H1 (cell line): ENCODE data around the gene KAT5. TPM values are rescaled to one million over a fixed set of nuclear protein-coding genes. Genes with fewer than 3 reads are reported as not detected.

Experiments used
- CTCF ChIA-PET: fragments of 300-600 bp; sonication (Branson Sonifier 250); formaldehyde crosslinking; loops from one replicate; lab custom pipeline; 2021; ENCODE audit not compliant: partially characterized antibody; lab: Charles Lee
- POLR2A ChIA-PET: fragments of 300-600 bp; sonication (Branson Sonifier 250); formaldehyde crosslinking; loops from one replicate; lab custom pipeline; 2021; ENCODE audit warnings: inconsistent platforms; ENCODE audit not compliant: partially characterized antibody; lab: Charles Lee
- DNase-seq, 2 experiments: peaks; one replicate each; pipeline versions ENCODE4 v3.0.0 to v3.0.0-alpha.2; 2010 to 2022; ENCODE audit warnings: low spot score in 2 of 2, low read depth in 1 of 2, mixed read lengths in 1 of 2
- FAIRE-seq: peaks from 2 replicates; lab custom pipeline; 2011; peaks lifted over from hg19 to GRCh38; lab: Jason Lieb, UNC
- H2AFZ ChIP-seq: 2 replicates; pipeline ENCODE4 v1.8.1; 2012; ENCODE audit warnings: low read length, inconsistent platforms
- H2AK5ac ChIP-seq: 2 replicates; pipeline ENCODE4 v1.6.1; 2013; ENCODE audit warnings: low read depth, low read length
- H2BK120ac ChIP-seq: replicated peaks from 2 replicates; pipeline ENCODE3; 2013; ENCODE audit warnings: low read depth, low read length, inconsistent platforms
- H2BK12ac ChIP-seq: 2 replicates; pipeline ENCODE4 v1.6.1; 2013; ENCODE audit warnings: low read depth, low read length
- H2BK15ac ChIP-seq: 2 replicates; pipeline ENCODE4 v1.6.1; 2013; ENCODE audit warnings: low read length
- H2BK20ac ChIP-seq: 2 replicates; pipeline ENCODE4 v1.6.1; 2013; ENCODE audit warnings: low read length
- H2BK5ac ChIP-seq: 2 replicates; pipeline ENCODE4 v1.6.1; 2013; ENCODE audit warnings: low read depth, low read length
- H3K14ac ChIP-seq: 2 replicates; pipeline ENCODE4 v1.6.1; 2013; ENCODE audit warnings: inconsistent platforms; ENCODE audit not compliant: insufficient read length
- H3K18ac ChIP-seq: 2 replicates; pipeline ENCODE4 v1.6.1; 2013; ENCODE audit warnings: low read length; ENCODE audit errors: extremely low read depth
- H3K23ac ChIP-seq: 2 replicates; pipeline ENCODE4 v1.6.1; 2013; ENCODE audit warnings: inconsistent platforms; ENCODE audit not compliant: insufficient read length
- H3K23me2 ChIP-seq: 2 replicates; pipeline ENCODE4 v1.6.1; 2013; ENCODE audit warnings: low read depth, low read length
- H3K27ac ChIP-seq: 2 replicates; pipeline ENCODE4 v1.6.1; 2011; ENCODE audit warnings: low read depth, low read length, inconsistent platforms
- H3K27me3 ChIP-seq, 4 experiments: replicated peaks in 1 of 4; 1 replicate in 1 of 4; 2 replicates in 3 of 4; pipeline versions ENCODE4 v1.6.1 to v1.8.1; 2011 to 2013; ENCODE audit warnings: low read length in 3 of 4, mild to moderate bottlenecking in 3 of 4, inconsistent platforms in 2 of 4, mixed read lengths in 2 of 4, moderate library complexity in 1 of 4; ENCODE audit not compliant: control insufficient read depth in 3 of 4, insufficient read depth in 3 of 4; ENCODE audit errors: extremely low read depth in 1 of 4
- H3K36me3 ChIP-seq, 4 experiments: 2 replicates each; pipeline versions ENCODE4 v1.6.1 to v1.8.1; 2011 to 2013; ENCODE audit warnings: mild to moderate bottlenecking in 4 of 4, low read length in 3 of 4, moderate library complexity in 2 of 4, control low read depth in 1 of 4, inconsistent platforms in 1 of 4; ENCODE audit not compliant: insufficient read depth in 4 of 4, control insufficient read depth in 2 of 4
- H3K4ac ChIP-seq: replicated peaks from 2 replicates; pipeline ENCODE3; 2013; ENCODE audit warnings: low read length, low read depth, mixed read lengths, inconsistent platforms; ENCODE audit not compliant: insufficient read length
- H3K4me1 ChIP-seq, 4 experiments: replicated peaks in 1 of 4; 1 replicate in 1 of 4; 2 replicates in 3 of 4; pipeline versions ENCODE4 v1.6.1 to v1.8.1; 2011 to 2013; ENCODE audit warnings: low read length in 3 of 4, inconsistent platforms in 2 of 4, mixed read lengths in 1 of 4; ENCODE audit not compliant: insufficient read depth in 4 of 4, control insufficient read depth in 3 of 4
- H3K4me2 ChIP-seq, 2 experiments: 2 replicates each; pipeline versions ENCODE4 v1.6.1 to v1.8.1; 2011 to 2013; ENCODE audit warnings: low read depth in 2 of 2, low read length in 2 of 2, control low read depth in 1 of 2, inconsistent platforms in 1 of 2, mild to moderate bottlenecking in 1 of 2; ENCODE audit not compliant: insufficient read depth in 1 of 2
- H3K4me3 ChIP-seq, 4 experiments: fragments of 200-600, 300-600 bp in 1 of 4; sonication (generic), shearing (Covaris generic), sonication (Bioruptor Twin) in 1 of 4; 2 replicates each; pipeline versions ENCODE4 v1.5.1 to v1.8.1; 2011 to 2016; ENCODE audit warnings: low read length in 4 of 4, low read depth in 3 of 4, control low read depth in 2 of 4, inconsistent platforms in 2 of 4, mild to moderate bottlenecking in 2 of 4, mixed read lengths in 1 of 4, moderate library complexity in 1 of 4; ENCODE audit not compliant: insufficient read depth in 2 of 4; ENCODE audit errors: extremely low read depth in 1 of 4
- H3K56ac ChIP-seq: replicated peaks from 2 replicates; pipeline ENCODE3; 2013; ENCODE audit warnings: low read depth, mild to moderate bottlenecking, mixed read lengths, low read length, inconsistent platforms; ENCODE audit not compliant: insufficient read length
- H3K79me1 ChIP-seq: 2 replicates; pipeline ENCODE4 v1.6.1; 2013; ENCODE audit warnings: low read depth, low read length, control low read depth
- H3K79me2 ChIP-seq, 2 experiments: 2 replicates each; pipeline versions ENCODE4 v1.6.1 to v1.8.1; 2012 to 2013; ENCODE audit warnings: low read length in 2 of 2, mild to moderate bottlenecking in 2 of 2, inconsistent platforms in 1 of 2; ENCODE audit not compliant: insufficient read depth in 2 of 2, control insufficient read depth in 1 of 2
- H3K9ac ChIP-seq, 4 experiments: replicated peaks in 1 of 4; 1 replicate in 1 of 4; 2 replicates in 3 of 4; pipeline versions ENCODE4 v1.6.1 to v1.8.1; 2011 to 2013; ENCODE audit warnings: low read depth in 3 of 4, low read length in 3 of 4, control low read depth in 2 of 4, mild to moderate bottlenecking in 2 of 4, moderate library complexity in 2 of 4, inconsistent platforms in 1 of 4; ENCODE audit errors: extremely low read depth in 1 of 4
- H3K9me3 ChIP-seq, 2 experiments: 2 replicates each; pipeline versions ENCODE4 v1.6.1 to v1.8.1; 2012 to 2013; ENCODE audit warnings: mild to moderate bottlenecking in 2 of 2, moderate library complexity in 2 of 2, control low read depth in 1 of 2, inconsistent platforms in 1 of 2, low read depth in 1 of 2, low read length in 1 of 2, mixed read lengths in 1 of 2; ENCODE audit not compliant: insufficient read depth in 2 of 2
- H4K20me1 ChIP-seq, 2 experiments: replicated peaks in 1 of 2; 2 replicates each; pipeline versions ENCODE3 to v1.8.1; 2011 to 2013; ENCODE audit warnings: inconsistent platforms in 2 of 2, low read length in 2 of 2, mild to moderate bottlenecking in 1 of 2; ENCODE audit not compliant: insufficient read depth in 2 of 2, control insufficient read depth in 1 of 2
- H4K5ac ChIP-seq: 2 replicates; pipeline ENCODE4 v1.6.1; 2013; ENCODE audit warnings: low read length, low read depth, mixed read lengths, inconsistent platforms; ENCODE audit not compliant: insufficient read length
- H4K8ac ChIP-seq: 2 replicates; pipeline ENCODE4 v1.8.0; 2013; ENCODE audit warnings: mild to moderate bottlenecking, moderate library complexity, low read length, inconsistent platforms; ENCODE audit not compliant: insufficient read depth; ENCODE audit errors: extremely low read depth
- H4K91ac ChIP-seq: replicated peaks from 2 replicates; pipeline ENCODE3; 2013; ENCODE audit warnings: low read length, mixed read lengths, inconsistent platforms; ENCODE audit not compliant: insufficient read length
- POLR2A ChIP-seq, 2 experiments: IDR thresholded peaks; 1 replicate in 1 of 2; 2 replicates in 1 of 2; pipeline ENCODE4 v1.6.1; 2011; ENCODE audit warnings: low read depth in 2 of 2, low read length in 2 of 2, mild to moderate bottlenecking in 2 of 2; ENCODE audit errors: control extremely low read depth in 1 of 2
- SUZ12 ChIP-seq: fragments of 200-600 bp; sonication (generic); IDR thresholded peaks from 2 replicates; pipeline ENCODE4 v1.6.1; 2012; ENCODE audit warnings: mild to moderate bottlenecking, inconsistent platforms, low read length, moderate library complexity, mixed read lengths
- TAF1 ChIP-seq: IDR thresholded peaks from 2 replicates; pipeline ENCODE4 v1.6.1; 2011; ENCODE audit warnings: mild to moderate bottlenecking, low read depth, low read length
- WGBS, 2 experiments: shearing (Covaris generic) in 1 of 2; methylation state at CpG; one replicate each; pipeline versions ENCODE4 v1.1.6 to v1.1.7; 2013 to 2015; ENCODE audit warnings: low lambda C conversion rate in 2 of 2, mixed read lengths in 2 of 2, inconsistent platforms in 1 of 2, low coverage in 1 of 2, missing lambda C conversion rate in 1 of 2; ENCODE audit not compliant: insufficient replicate concordance in 2 of 2, insufficient coverage in 1 of 2, insufficient read length in 1 of 2; ENCODE audit errors: extremely low coverage in 1 of 2, missing lambda C conversion rate in 1 of 2; 5-methylcytosine and 5-hydroxymethylcytosine counted together
- polyA plus RNA-seq, 7 experiments: library from polyadenylated mRNA; depleted of rRNA in 3 of 7; stranded (reverse) in 5 of 7; unstranded in 2 of 7; fragments of >200 nt in 5 of 7; fragments of 200-250 nt in 2 of 7; gene quantifications; 1 replicate in 5 of 7; 2 replicates in 1 of 7; 4 replicates in 1 of 7; pipeline versions ENCODE4 v1.2.1 to v1.2.3, GENCODE V29; 2011 to 2013; ENCODE audit warnings: missing spikeins in 2 of 7, mixed read lengths in 2 of 7
- total RNA-seq: library from RNA; stranded (reverse); fragmentation: NEBNext Ultra II Directional; extraction: Animal tissue kit (Norgen Biotek cat#: 25700); gene quantifications from 2 replicates; pipeline ENCODE4 v1.2.1, GENCODE V29; 2021

The KAT5 gene
- total and polyA plus RNA-seq, 2 of the 8 experiments (the other 6 are each of a cell fraction or from before 2014, with no cell fraction given): 26.7 to 37.4 TPM

- Histone ChIP-seq H2AFZ (no peak overlapping the region), H3K56ac (no peak overlapping the region), H3K18ac (no peak overlapping the region), H3K4ac (no peak overlapping the region), H3K4me2 (peak overlapping the region; percentile 83 to 85), H2BK20ac (no peak overlapping the region), H3K27ac (no peak overlapping the region), H2BK15ac (no peak overlapping the region), H2AK5ac (no peak overlapping the region), H3K79me2 (0 out of 4 replicates have a peak, but pooled peaks cover 0 to 4% of the 10 kb centered on the region in 2 experiments), H4K8ac (no peak overlapping the region; the same call in 1 of the 2 replicates), H3K9ac (peak overlapping the region in 3 of 4 experiments; percentile 75 to 92 (median 90); a peak in 6 of 7 replicates), H3K79me1 (peaks cover 2% of the 10 kb centered on the region), H2BK12ac (0 out of 2 replicates have a peak overlapping the region, but pooled peaks have one; percentile 39), H4K20me1 (peaks cover 0 to 15% of the 10 kb centered on the region in 2 experiments), H3K23me2 (peaks cover 8% of the 10 kb centered on the region; the same call in 1 of the 2 replicates), H3K23ac (no peak overlapping the region), H3K4me3 (peak overlapping the region; percentile 83 to 91 (median 85)), H3K9me3 (no peaks in the 10 kb centered on the region), H4K5ac (no peak overlapping the region), H2BK5ac (peak overlapping the region; percentile 96; the same call in 1 of the 2 replicates), H3K27me3 (no peaks in the 10 kb centered on the region), H2BK120ac (no peak overlapping the region), H3K14ac (no peak overlapping the region), H3K36me3 (peaks cover 14 to 36% (median 33%) of the 10 kb centered on the region in 4 experiments), H4K91ac (no peak overlapping the region), H3K4me1 (peaks cover 0 to 6% (median 3%) of the 10 kb centered on the region in 4 experiments; a peak in 2 of 7 replicates)
- CTCF ChIA-PET: interaction anchor here (0.7 to 2.7 kb wide), 19 partner anchors 8 to 333 kb away, joined by 3 to 18 read pairs (median 5); partner anchors contain the start of genes AP5B1, FIBP, KAT5 and MUS81
- no peak for FAIRE-seq
- WGBS, 2 experiments: 18% methylated on average over 12 of the region's 17 CpGs; no CpG with 5 or more reads in 1 of the 2 experiments
- DNase-seq: no peak
- POLR2A ChIA-PET: interaction anchor here (0.8 to 3.7 kb wide), 29 partner anchors 8 to 326 kb away, joined by 3 to 23 read pairs (median 3); partner anchors contain the start of genes BANF1, CFL1, EIF1AD and KAT5
- TF ChIP-seq SUZ12 (no peak), TAF1 (0 out of 2 replicates have a peak, but pooled peaks have one; percentile 3), POLR2A (IDR thresholded peaks at IDR 0.05; ENCODE audit: control extremely low read depth in 1 of 2, low read depth in 2 of 2, low read length in 2 of 2) (peak in 1 of 2 experiments; percentile 55; a peak in 2 of 3 replicates)
These were observed 7.8 kb downstream of the KAT5 start for GRCh38 chr11:65719871-65720210.
